HG02623 (cell line): ENCODE measurements around the gene TOR4A.

Experiments
- ATAC-seq: cut with Tn5 transposase; IDR thresholded peaks from one replicate; pipeline ENCODE4 v1.9.1; 2021; ENCODE audit warnings: moderate library complexity; ENCODE audit not compliant: unreplicated experiment

The TOR4A gene

DNA sequence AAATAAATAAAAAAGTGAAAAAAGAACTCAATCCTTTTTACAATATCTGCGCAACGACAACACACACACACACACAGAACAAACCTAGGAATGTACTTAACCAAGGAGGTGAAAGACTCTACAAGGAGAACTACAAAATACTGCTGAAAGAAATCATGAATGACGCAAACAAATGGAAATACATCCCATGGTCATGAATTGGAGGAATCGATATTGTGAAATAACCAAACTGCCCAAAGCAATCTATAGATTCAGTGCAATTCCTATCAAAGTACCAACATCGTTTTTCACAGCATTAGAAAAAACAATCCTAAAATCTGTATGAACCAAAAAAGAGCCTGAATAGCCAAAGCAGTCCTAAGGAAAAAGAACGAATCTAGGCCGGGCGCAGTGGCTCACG lies 54.4 kb downstream of the TOR4A start:
- no peak for ATAC-seq
